Epithelial cell of prostate (primary cell): ENCODE data around the gene ANKRD30A.
"Not testable (repeated sequence)": the region's sequence is repeated elsewhere in the genome, so short reads cannot be mapped to it uniquely, and the experiment has no call there.

Experiments
- DNase-seq: peaks from one replicate; pipeline ENCODE4 v3.0.0-alpha.2; 2011; ENCODE audit warnings: low read depth, low spot score
- H3K27ac ChIP-seq: fragments of 450-650 bp; 2 replicates; pipeline ENCODE4 v1.5.1; 2017; ENCODE audit warnings: mild to moderate bottlenecking

The ANKRD30A gene, protein sequence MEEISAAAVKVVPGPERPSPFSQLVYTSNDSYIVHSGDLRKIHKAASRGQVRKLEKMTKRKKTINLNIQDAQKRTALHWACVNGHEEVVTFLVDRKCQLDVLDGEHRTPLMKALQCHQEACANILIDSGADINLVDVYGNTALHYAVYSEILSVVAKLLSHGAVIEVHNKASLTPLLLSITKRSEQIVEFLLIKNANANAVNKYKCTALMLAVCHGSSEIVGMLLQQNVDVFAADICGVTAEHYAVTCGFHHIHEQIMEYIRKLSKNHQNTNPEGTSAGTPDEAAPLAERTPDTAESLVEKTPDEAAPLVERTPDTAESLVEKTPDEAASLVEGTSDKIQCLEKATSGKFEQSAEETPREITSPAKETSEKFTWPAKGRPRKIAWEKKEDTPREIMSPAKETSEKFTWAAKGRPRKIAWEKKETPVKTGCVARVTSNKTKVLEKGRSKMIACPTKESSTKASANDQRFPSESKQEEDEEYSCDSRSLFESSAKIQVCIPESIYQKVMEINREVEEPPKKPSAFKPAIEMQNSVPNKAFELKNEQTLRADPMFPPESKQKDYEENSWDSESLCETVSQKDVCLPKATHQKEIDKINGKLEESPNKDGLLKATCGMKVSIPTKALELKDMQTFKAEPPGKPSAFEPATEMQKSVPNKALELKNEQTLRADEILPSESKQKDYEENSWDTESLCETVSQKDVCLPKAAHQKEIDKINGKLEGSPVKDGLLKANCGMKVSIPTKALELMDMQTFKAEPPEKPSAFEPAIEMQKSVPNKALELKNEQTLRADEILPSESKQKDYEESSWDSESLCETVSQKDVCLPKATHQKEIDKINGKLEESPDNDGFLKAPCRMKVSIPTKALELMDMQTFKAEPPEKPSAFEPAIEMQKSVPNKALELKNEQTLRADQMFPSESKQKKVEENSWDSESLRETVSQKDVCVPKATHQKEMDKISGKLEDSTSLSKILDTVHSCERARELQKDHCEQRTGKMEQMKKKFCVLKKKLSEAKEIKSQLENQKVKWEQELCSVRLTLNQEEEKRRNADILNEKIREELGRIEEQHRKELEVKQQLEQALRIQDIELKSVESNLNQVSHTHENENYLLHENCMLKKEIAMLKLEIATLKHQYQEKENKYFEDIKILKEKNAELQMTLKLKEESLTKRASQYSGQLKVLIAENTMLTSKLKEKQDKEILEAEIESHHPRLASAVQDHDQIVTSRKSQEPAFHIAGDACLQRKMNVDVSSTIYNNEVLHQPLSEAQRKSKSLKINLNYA (N-terminal part only)

DNA sequence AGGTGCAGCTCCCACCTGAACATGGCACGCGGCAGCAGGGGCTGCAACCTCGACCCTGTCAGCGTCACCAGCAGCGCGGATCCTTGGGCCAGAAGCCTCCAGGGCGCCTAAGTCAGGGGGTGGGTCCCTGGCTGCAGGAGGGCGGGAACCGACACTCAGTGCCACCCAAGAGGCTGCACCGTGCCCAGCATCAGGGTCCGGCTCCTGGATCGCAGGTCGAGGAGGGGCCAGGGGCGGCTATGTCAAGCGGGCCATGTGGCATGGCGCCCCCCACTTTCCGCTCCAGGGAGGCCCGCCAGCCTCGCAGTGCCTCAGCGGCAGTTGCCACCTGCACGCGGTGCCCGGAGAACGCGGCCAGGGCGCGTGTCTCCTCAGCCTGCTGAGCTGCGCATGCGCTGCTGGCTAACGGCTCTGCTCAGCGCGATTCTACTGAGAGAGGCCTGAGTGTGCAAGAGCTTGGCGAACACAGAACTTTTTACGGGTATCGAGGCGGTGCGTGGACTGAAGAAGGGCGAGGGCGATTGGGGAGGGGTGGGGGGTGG lies at the start of gene ANKRD30A:
TSS of gene ANKRD30A (plus strand) at position 408 of the 542 bp plus-strand sequence. CDS start 190 bp downstream, outside the sequence.
- no peak within 1 kb of the TSS for H3K27ac ChIP-seq
- DNase-seq: no peak

DNA sequence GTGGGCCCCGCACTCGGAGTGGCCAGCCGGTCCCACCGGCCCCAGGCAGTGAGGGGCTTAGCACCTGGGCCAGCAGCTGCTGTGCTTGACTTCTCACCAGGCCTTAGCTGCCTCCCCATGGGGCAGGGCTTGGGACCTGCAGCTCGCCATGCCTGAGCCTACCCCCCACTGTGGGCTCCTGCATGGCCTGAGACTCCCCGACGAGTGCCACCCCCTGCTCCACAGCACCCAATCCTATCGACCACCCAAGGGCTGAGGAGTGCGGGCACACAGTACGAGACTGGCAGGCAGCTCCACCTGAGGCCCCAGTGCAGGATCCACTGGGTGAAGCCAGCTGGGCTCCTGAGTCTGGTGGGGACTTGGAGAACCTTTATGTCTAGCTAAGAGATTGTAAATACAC lies 49.3 kb upstream of the ANKRD30A start:
- not testable (repeated sequence) for H3K27ac ChIP-seq, DNase-seq

DNA sequence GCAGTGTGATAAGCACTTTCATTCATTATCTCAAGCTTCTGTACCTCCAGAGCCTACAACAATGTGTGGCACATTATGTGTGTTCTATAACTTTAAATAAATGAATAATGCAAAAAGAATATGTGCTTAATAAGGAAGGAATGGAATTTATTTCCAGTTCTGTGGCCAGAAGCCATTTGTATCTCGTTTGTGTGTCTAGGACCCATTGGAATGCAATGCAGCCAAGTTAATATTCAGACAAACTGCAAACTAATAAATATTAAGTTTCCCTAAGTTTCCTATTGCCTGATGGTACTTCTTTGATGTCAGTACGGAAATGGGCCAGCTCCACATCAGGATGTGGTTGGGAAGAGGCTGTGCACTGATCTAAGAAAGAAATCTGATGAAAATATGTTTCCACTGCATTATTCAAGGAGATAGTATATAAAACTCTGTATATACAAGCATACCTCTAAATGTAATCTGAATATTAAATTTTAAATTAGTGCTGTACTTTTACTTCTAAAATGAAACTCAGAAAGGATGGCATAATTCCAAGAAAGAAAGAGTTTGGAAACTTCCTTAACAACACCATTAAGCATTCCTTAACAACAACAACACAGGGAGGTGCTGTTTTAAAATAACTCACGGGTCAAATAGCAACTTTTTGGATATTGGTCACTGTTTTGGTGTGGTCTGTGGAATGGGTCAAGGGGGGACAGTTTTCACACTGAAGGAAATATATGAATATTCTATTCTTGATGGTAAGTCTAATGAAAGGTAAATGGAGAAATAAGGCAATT lies 29.4 kb upstream of the ANKRD30A start:
- DNase-seq: no peak
- H3K27ac ChIP-seq: no peak overlapping the region

DNA sequence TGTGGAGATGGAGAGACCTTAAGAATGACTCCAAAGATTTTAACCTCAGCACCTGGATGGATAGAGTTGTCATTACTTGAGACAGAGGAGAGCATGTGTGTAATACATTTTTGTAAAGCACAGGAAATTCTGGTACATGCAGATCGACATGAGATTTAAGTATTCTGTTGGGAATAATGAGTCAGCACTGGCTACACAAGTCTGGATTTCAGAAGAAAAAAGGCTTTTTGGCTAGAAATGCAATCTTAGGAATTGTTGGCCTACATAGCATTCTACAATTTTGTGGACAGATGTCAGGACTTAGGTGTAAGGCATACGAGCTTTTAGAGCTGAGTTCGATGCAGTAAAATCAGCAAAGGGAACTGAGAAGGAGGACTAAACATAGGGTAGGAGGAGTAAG lies 24.1 kb upstream of the ANKRD30A start:
- no peak overlapping the region for H3K27ac ChIP-seq
- DNase-seq: no peak

DNA sequence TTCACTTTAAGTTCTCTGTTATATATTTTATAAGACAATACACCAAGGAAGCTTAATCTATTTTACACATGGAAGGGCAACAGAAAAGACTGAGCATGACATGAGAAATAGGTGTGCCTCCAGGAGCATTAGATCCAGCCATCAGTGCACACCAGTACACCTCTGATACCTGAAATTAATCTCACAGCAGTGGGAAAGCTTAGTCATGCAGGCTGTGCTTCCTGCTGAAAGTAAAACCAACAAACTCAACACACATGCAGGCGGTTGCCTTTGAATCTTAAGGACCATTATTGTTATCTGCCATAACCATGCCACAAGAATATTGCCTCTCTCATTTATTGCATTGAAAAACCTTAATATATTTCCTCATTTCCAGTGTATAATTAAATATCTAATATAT lies 16.4 kb upstream of the ANKRD30A start:
- H3K27ac ChIP-seq: no peak overlapping the region
- DNase-seq: no peak

DNA sequence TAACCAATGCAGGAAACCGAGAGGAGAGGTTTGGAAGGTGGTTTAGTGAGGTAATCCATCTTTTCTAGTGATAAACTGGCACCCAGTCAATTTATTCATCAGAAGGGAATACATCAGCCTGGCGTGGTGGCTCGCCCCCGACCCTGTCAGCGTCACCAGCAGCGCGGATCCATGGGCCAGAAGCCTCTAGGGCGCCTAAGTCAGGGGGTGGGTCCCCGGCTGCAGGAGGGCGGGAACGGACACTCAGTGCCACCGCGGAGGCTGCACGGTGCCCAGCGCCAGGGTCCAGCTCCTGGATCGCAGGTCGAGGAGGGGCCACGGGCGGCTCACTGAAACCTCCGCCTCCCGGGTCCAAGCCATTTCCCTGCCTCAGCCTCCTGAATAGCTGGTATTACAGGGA lies 866 bp upstream of the ANKRD30A start:
- no peak overlapping the region for H3K27ac ChIP-seq
- no peak for DNase-seq

DNA sequence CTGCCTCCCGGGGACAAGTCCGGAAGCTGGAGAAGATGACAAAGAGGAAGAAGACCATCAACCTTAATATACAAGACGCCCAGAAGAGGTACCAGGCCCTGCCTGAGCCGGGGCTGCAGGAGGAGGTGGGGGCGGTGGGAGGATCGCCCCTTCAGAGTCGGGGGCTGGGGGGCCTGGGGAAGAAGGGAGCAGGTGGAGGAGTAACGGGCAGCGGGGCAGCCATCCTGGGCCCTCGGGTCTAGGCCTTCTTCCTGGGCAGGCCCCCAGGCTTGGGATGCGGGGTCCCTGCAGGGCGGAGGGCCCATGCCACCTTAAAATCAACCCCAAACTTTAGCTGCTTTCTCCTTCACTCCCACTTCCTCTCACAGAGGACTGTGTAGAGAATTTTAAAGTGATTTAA lies 523 bp downstream of the ANKRD30A start:
- H3K27ac ChIP-seq: no peak overlapping the region
- DNase-seq: no peak

DNA sequence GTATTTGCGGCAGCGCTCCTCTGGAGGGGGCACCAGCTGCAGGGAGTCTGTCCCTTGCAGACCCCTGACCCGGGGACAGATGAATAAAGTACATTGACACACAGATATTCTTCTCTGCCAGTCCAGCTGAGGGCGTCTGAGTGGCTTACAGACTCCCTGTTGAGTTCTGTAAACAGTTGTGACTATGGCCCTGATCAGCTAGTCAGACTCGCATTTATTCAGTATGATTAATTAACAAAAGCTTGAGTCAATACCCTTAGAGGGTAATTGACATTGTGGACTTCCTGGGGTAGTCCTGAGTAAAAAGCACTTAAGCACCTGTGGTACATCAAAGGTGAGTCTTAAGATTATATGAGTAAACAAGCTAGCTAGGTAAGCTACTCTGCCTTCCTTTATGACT lies 21.0 kb downstream of the ANKRD30A start:
- H3K27ac ChIP-seq: no peak overlapping the region
- no peak for DNase-seq

DNA sequence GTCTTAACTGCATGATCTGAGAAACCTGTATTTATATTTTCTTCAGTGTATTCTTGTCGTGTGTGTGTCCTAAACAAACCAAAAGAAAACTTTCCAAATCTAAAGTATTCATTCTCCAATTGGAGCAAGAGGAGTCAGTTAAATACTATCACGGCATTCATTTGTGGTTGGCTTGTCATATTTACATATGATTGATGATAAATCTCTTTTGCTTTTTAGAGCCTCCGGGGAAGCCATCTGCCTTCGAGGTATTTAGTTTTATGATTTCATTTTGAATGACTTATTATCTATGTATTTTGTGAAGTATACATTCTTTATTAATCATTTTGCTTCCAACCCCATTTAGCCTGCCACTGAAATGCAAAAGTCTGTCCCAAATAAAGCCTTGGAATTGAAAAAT lies 37.0 kb downstream of the ANKRD30A start:
- not testable (repeated sequence) for H3K27ac ChIP-seq, DNase-seq

DNA sequence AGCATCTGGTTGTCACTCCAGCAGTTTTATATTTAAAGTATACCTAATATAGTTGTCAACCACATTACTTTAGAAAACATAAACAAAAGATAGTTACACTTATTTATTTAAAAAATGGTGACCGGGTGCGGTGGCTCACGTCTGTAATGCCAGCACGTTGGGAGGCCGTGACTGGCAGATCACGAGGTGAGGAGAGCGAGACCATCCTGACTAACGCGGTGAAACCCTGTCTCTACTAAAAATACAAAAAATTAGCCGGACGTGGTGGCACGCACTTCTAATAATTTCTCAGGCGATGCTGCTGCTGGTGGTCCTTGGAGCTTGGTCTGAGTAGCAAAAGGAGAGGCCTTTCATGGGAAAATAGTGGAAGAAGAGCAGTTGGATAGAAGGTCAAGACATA lies 46.5 kb downstream of the ANKRD30A start:
- not testable (repeated sequence) for DNase-seq, H3K27ac ChIP-seq

DNA sequence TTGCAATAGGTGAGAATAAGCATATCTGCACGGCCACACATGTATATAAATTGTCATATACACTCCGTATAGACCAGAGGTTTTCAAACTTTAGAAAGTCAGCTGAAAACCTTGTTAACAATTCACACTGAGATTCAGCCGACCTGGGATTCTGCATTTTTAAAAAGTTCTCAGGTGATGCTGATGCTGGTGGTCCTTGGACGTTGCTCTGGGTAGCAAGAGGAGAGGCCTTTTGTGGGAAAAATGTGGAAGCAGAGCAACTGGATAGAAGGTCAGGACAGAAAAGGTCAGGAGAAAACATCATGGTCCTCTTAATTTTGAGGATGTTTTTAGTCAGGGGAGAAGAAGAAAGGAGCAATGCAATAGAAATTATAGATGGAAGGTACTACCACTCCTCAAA lies 52.9 kb downstream of the ANKRD30A start:
- not testable (repeated sequence) for H3K27ac ChIP-seq, DNase-seq

DNA sequence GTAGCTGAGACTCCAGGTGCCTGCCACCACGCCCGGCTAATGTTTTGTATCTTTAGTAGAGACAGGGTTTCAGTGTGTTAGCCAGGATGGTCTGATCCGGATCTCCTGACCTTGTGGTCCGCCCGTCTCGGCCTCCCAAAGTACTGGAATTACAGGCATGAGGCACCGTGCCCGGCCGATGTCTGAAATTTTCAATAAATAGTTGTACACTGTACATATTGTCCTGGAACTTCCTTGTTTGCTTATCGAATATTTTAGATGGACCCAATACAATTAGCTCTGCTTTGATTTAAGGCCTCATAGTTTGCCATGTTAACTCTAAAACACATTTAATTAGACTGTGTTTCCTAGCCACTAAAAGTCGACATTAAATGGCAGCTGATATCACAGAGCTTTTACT lies 57.3 kb downstream of the ANKRD30A start:
- not testable (repeated sequence) for DNase-seq, H3K27ac ChIP-seq

DNA sequence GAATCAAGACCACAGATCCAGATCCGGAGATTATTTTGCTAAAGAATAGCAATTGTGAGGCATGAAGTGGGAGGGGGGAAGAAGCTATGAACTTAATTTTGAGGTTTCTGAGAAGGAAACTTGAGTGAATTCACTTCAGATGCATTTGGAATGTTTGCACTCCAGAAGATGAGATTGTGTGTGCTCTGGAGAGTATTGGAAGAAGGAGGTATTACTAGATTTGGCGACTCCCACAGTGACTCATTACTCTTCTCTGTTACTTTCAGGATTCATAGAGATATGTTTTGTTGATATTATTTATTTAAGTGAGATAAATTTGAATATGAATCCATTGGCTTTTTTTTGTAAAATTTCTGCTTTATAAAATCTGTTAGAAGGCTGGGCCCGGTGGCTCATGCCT lies 80.7 kb downstream of the ANKRD30A start:
- no peak for DNase-seq
- H3K27ac ChIP-seq: no peak overlapping the region

DNA sequence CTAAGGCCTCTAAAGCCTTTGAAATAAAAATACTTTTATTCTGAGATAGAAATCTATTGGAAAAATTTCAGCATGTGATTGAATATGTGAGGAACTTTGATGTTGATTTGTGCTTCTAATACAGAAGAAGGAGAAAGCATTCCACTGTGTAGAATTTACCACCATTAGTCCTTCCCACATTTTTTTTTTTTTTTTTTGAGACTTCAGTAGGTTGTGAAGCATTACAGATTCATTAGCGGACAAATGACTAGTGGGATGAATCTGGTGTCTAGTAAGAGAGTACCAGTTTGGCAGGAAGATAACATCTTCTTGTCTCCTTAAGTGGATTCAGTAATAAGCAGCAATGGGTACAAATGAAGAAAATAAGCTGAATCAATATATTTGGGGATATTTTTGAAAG lies 95.5 kb downstream of the ANKRD30A start:
- DNase-seq: no peak
- H3K27ac ChIP-seq: no peak overlapping the region

DNA sequence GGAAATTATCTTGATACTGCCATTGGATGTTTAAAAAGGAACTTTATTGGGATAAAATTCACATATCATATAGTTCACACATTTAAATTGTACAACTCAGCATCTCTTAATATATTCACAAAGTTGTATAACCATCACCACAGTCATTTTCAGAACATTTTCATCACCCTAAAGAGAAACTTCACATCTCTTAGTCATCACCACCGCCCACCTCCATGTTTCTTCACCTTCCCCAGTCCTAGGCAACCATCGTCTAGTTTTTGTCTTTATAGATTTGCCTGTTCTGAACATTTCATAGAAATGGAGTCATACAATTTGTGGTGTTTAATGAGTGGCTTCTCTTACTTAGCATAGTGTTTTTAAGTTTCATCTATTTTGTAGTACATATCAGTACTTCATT lies 96.6 kb downstream of the ANKRD30A start:
- H3K27ac ChIP-seq: no peak overlapping the region
- DNase-seq: no peak

DNA sequence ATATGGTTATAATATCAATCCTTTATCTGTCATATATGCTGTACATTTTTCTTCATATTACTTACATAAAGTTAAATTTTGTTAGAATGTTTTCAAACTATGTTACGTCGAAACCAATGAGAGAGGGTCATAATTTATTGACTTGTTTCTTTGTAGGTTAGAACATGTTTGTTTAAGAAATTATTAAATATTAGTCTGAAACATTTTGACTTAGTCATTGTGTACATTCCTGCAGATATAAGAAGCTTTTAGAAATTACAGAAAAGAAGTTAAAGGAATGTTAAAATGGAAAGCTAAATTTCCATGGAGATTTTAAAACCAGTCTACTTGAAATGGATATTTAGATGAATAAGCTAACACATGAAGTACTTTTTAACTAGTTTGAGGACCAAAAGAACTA lies 99.8 kb downstream of the ANKRD30A start:
- no peak overlapping the region for H3K27ac ChIP-seq
- no peak for DNase-seq

DNA sequence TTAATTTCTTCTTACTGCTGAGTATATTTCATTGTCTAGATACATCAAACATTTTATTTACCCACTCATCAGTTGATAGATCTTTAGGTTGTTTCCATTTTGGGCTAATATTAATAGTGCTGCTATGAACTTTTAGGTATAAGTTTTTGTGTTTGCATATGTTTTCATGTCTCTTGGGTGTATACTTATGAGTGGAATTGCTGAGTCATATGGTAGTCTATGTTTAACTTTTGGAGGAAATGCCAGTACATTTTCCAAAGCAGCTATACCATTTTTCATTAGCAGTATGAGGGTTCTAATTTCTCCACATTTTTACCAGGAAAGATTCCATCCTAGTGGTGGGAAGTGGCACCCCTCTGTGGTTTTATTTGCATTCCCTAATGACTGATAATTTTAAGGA lies 101.1 kb downstream of the ANKRD30A start:
- DNase-seq: no peak
- no peak overlapping the region for H3K27ac ChIP-seq

DNA sequence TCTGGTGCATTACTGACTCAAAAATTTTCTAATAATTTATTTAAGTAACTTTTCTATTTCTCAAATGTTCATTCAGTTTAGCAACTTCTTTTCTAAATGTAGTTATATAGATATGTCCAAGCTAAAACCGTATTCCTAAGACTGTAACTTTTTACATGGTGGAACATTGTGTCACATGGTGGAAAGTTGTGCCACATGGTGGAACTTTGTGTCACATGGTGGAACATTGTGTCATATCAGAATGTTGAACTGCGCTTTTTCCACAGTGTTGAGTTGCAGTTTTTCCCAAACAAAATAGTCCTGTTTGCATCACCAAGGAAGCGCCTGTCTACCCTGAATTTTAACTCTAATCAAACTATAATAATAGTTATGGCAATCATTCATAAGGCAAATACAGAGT lies 109.3 kb downstream of the ANKRD30A start:
- H3K27ac ChIP-seq: no peak overlapping the region
- DNase-seq: no peak

DNA sequence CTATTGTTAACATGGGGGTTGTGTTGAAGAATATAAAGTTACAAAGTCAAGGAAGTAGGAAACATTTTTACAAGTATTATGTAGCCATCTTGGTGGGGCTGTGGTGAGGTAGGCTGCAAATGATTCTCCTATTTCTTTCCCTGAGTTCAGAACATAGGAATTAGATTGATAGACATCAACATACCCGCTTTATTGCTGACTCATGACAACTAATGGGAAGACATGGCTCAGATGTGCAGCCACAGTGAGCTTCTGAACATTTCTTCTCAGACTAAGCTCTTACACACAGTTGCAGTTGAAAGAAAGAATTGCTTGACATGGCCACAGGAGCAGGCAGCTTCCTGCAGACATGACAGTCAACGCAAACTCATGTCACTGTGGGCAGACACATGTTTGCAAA lies 110.7 kb downstream of the ANKRD30A start:
- H3K27ac ChIP-seq: no peak overlapping the region
- no peak for DNase-seq

DNA sequence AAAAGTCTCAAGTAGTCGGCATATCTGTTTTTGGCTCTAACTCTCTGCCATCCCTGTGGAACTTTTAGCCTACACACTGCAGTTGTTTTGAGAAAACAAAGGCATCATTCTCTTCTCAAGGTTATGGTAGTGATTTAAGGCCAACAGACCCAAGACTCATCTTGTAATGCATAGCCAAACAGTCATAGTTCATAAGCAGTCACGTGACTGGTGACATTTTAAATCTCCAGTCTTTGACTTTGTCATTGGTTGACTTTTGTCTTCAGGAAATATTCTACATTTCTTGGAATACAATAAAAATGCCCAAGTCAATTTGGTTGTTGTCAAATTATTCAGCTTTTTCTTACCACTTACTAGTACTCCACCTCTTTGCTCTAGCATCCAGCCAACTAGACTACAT lies 114.8 kb downstream of the ANKRD30A start:
- H3K27ac ChIP-seq: no peak overlapping the region
- DNase-seq: no peak
